ENCODE measurements around the gene CCDC71L. TPM values are rescaled to one million over a fixed set of nuclear protein-coding genes. Genes with fewer than 3 reads are reported as not detected.
"Not testable (repeated sequence)": the region's sequence is repeated elsewhere in the genome, so short reads cannot be mapped to it uniquely, and the experiment has no call there.

Gene CCDC71L
- total and polyA plus RNA-seq, 2 donors (not counting 1 experiment from before 2014, with no cell fraction given), result 11.7 to 29.5 TPM

DNA sequence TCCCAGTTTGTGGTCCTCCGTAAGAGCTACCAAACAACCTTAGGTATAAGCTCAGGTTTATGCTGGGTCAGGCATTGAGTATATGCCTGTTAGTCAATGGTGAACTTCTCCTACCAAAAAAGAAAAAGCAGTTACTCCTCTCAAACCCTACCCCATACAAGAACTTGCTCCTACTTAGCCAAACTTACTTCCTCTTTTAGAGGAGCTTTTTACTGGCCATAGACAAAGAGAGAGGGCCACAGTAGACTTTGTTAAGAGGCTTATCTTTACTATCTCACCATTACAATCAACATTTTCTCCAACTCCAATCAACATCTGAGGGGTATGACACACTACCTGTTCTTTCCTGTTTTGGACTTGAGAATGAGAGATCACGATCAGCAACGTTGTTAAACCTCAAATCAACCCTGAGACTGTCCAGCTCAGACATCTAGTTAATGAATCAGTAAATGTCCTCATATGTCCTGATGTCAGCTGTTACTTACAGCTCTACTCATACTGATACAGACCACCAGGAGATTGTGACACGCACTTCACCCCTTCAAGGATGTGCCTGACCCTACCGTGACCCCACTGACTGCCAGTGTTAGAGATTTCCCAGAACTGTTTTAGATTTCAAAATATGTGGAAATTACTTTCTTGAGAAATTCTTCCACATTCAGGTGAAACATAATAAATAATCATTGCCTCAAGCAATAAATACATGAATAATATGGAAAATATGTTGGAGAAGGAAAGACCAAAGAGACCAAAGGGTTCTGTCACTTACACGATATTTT lies 18.4 kb upstream of the CCDC71L start:
- ChIA-PET CTCF (interaction anchor here (1.0 to 3.7 kb wide), 5 partner anchors 15 to 58 kb away, joined by 3 to 19 read pairs (median 5); partner anchors contain the start of gene CCDC71L), POLR2A (interaction anchor here (0.7 kb wide), 1 partner anchor 39 kb away, joined by 3 read pairs; no protein-coding TSS in a partner anchor)
- H3K4me2 ChIP-seq (replicated peaks; ENCODE audit: low read depth, low read length, poor library complexity, severe bottlenecking), result no peak overlapping the region
- no peaks in the 10 kb centered on the region for H3K9me3 ChIP-seq (ENCODE audit: control extremely low read depth in 1 of 3, control insufficient read depth in 2 of 3, insufficient read depth in 1 of 3, low read length in 2 of 3)
- intact Hi-C loops (cut with micrococcal nuclease), result no loop called here
- no CpG with 5 or more reads among the region's 6 CpGs for WGBS (ENCODE audit: insufficient coverage)
- H3K4me1 ChIP-seq (ENCODE audit: control insufficient read depth in 2 of 2, insufficient read depth in 2 of 2, low read length in 2 of 2), result no peaks in the 10 kb centered on the region
- H3K27ac Mint-ChIP-seq, result no peak overlapping the region
- H3K27me3 Mint-ChIP-seq, result no peaks in the 10 kb centered on the region
- peak; percentile 49 for ATAC-seq (ENCODE audit: low read depth)
- no peak overlapping the region for H3K9ac ChIP-seq (ENCODE audit: low read length)
- no peak overlapping the region for H3K4me3 Mint-ChIP-seq
- no peaks in the 10 kb centered on the region for H3K9me3 Mint-ChIP-seq (ENCODE audit: insufficient read depth)
- TF ChIP-seq EZH2 (IDR thresholded peaks at IDR 0.05; ENCODE audit: borderline replicate concordance, insufficient read depth, low read depth, low read length, poor library complexity, severe bottlenecking), result no peak
- TF ChIP-seq, protein P1, sequence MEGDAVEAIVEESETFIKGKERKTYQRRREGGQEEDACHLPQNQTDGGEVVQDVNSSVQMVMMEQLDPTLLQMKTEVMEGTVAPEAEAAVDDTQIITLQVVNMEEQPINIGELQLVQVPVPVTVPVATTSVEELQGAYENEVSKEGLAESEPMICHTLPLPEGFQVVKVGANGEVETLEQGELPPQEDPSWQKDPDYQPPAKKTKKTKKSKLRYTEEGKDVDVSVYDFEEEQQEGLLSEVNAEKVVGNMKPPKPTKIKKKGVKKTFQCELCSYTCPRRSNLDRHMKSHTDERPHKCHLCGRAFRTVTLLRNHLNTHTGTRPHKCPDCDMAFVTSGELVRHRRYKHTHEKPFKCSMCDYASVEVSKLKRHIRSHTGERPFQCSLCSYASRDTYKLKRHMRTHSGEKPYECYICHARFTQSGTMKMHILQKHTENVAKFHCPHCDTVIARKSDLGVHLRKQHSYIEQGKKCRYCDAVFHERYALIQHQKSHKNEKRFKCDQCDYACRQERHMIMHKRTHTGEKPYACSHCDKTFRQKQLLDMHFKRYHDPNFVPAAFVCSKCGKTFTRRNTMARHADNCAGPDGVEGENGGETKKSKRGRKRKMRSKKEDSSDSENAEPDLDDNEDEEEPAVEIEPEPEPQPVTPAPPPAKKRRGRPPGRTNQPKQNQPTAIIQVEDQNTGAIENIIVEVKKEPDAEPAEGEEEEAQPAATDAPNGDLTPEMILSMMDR (IDR thresholded peaks at IDR 0.05), result no peak
- no peak overlapping the region for H2AFZ ChIP-seq (ENCODE audit: insufficient read depth, low read depth, low read length, poor library complexity, severe bottlenecking)
- H3K4me3 ChIP-seq (ENCODE audit: control extremely low read depth in 1 of 5, extremely low read depth in 1 of 5, insufficient read depth in 1 of 5, low read depth in 2 of 5, low read length in 4 of 5), result no peak overlapping the region
- peaks cover 9% of the 10 kb centered on the region for H3K4me1 Mint-ChIP-seq
- H3K27ac ChIP-seq (ENCODE audit: low read length in 2 of 2), result no peak overlapping the region
- no peaks in the 10 kb centered on the region for H4K20me1 ChIP-seq (ENCODE audit: control insufficient read depth, insufficient read depth, low read length, poor library complexity, severe bottlenecking)
- no peaks in the 10 kb centered on the region for H3K79me2 ChIP-seq (ENCODE audit: control insufficient read depth, insufficient read depth, low read length)
- no peaks in the 10 kb centered on the region for H3K27me3 ChIP-seq (replicated peaks in 1 of 4; ENCODE audit: control extremely low read depth in 1 of 4, control insufficient read depth in 3 of 4, insufficient read depth in 4 of 4, low read length in 3 of 4)
- DNase-seq, result peak; percentile 23
- no peaks in the 10 kb centered on the region for H3K36me3 ChIP-seq (replicated peaks in 1 of 2; ENCODE audit: control extremely low read depth in 1 of 2, control insufficient read depth in 1 of 2, extremely low read depth in 1 of 2, insufficient read depth in 2 of 2, low read length in 1 of 2)

DNA sequence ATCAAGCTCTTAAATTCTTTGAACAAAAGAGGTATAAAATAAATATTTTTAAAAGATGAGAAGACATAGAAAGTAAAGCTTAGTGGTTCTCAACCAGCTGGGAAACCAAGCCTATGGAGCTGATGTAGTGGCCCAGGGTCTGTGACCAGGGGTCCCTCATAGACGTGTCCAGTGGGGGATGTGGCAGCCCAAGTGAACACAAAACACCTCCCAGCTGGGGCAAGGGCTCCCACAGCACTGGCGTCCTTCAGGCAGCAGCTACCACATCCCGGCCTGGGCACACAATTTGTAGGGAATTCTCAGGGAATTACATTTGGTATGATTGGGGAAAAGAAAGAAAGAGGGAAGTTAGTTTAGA lies 17.8 kb upstream of the CCDC71L start:
- no peak overlapping the region for H3K4me2 ChIP-seq (replicated peaks; ENCODE audit: low read depth, low read length, poor library complexity, severe bottlenecking)
- ATAC-seq (ENCODE audit: low read depth) (no peak), DNase-seq (no peak)
- Mint-ChIP-seq H3K9me3 (ENCODE audit: insufficient read depth) (no peaks in the 10 kb centered on the region), H3K27me3 (no peaks in the 10 kb centered on the region), H3K4me1 (peaks cover 9% of the 10 kb centered on the region), H3K27ac (peak overlapping the region; percentile 41), H3K4me3 (no peak overlapping the region)
- H3K27ac ChIP-seq (ENCODE audit: low read length in 2 of 2), result no peak overlapping the region
- no peak for TF ChIP-seq EZH2 (IDR thresholded peaks at IDR 0.05; ENCODE audit: borderline replicate concordance, insufficient read depth, low read depth, low read length, poor library complexity, severe bottlenecking)
- TF ChIP-seq, protein P1 (IDR thresholded peaks at IDR 0.05), result no peak
- H3K27me3 ChIP-seq (replicated peaks in 1 of 4; ENCODE audit: control extremely low read depth in 1 of 4, control insufficient read depth in 3 of 4, insufficient read depth in 4 of 4, low read length in 3 of 4), result no peaks in the 10 kb centered on the region
- no peak overlapping the region for H3K4me3 ChIP-seq (ENCODE audit: control extremely low read depth in 1 of 5, extremely low read depth in 1 of 5, insufficient read depth in 1 of 5, low read depth in 2 of 5, low read length in 4 of 5)
- intact Hi-C loops (cut with micrococcal nuclease), result no loop called here
- H3K4me1 ChIP-seq (ENCODE audit: control insufficient read depth in 2 of 2, insufficient read depth in 2 of 2, low read length in 2 of 2), result no peaks in the 10 kb centered on the region
- no peak overlapping the region for H3K9ac ChIP-seq (ENCODE audit: low read length)
- H3K79me2 ChIP-seq (ENCODE audit: control insufficient read depth, insufficient read depth, low read length), result no peaks in the 10 kb centered on the region
- H3K36me3 ChIP-seq (replicated peaks in 1 of 2; ENCODE audit: control extremely low read depth in 1 of 2, control insufficient read depth in 1 of 2, extremely low read depth in 1 of 2, insufficient read depth in 2 of 2, low read length in 1 of 2), result no peaks in the 10 kb centered on the region
- H4K20me1 ChIP-seq (ENCODE audit: control insufficient read depth, insufficient read depth, low read length, poor library complexity, severe bottlenecking), result no peaks in the 10 kb centered on the region
- CTCF ChIA-PET, result interaction anchor here (1.0 to 3.7 kb wide), 5 partner anchors 15 to 58 kb away, joined by 3 to 19 read pairs (median 5); partner anchors contain the start of gene CCDC71L
- 80% methylated on average over 1 of the region's 3 CpGs for WGBS (ENCODE audit: insufficient coverage)
- no peaks in the 10 kb centered on the region for H3K9me3 ChIP-seq (ENCODE audit: control extremely low read depth in 1 of 3, control insufficient read depth in 2 of 3, insufficient read depth in 1 of 3, low read length in 2 of 3)
- POLR2A ChIA-PET, result interaction anchor here (0.7 kb wide), 1 partner anchor 39 kb away, joined by 3 read pairs; no protein-coding TSS in a partner anchor
- no peak overlapping the region for H2AFZ ChIP-seq (ENCODE audit: insufficient read depth, low read depth, low read length, poor library complexity, severe bottlenecking)

DNA sequence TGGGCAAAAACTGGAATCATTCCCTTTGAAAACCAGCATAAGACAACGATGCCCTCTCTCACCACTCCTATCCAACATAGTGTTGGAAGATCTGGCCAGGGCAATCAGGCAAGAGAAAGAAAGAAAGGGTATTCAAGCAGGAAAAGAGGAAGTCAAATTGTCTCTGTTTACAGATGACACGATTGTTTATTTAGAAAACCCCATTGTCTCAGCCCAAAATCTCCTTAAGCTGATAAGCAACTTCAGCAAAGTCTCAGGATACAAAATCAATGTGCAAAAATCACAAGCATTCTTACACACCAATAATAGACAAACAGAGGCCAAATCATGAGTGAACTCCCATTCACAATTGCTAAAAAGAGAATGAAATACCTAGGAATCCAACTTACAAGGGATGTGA lies 15.5 kb upstream of the CCDC71L start:
- H3K27ac Mint-ChIP-seq; H3K9ac ChIP-seq (ENCODE audit: low read length); H4K20me1 ChIP-seq (ENCODE audit: control insufficient read depth, insufficient read depth, low read length, poor library complexity, severe bottlenecking); H3K4me1 Mint-ChIP-seq; POLR2A ChIA-PET; H3K4me3 Mint-ChIP-seq; H3K9me3 Mint-ChIP-seq (ENCODE audit: insufficient read depth); H3K9me3 ChIP-seq (ENCODE audit: control extremely low read depth in 1 of 3, control insufficient read depth in 2 of 3, insufficient read depth in 1 of 3, low read length in 2 of 3); intact Hi-C loops (cut with micrococcal nuclease); DNase-seq; H3K4me2 ChIP-seq (replicated peaks; ENCODE audit: low read depth, low read length, poor library complexity, severe bottlenecking); H3K27me3 Mint-ChIP-seq; H3K27ac ChIP-seq (ENCODE audit: low read length in 2 of 2); H3K36me3 ChIP-seq (replicated peaks in 1 of 2; ENCODE audit: control extremely low read depth in 1 of 2, control insufficient read depth in 1 of 2, extremely low read depth in 1 of 2, insufficient read depth in 2 of 2, low read length in 1 of 2); H3K27me3 ChIP-seq (replicated peaks in 1 of 4; ENCODE audit: control extremely low read depth in 1 of 4, control insufficient read depth in 3 of 4, insufficient read depth in 4 of 4, low read length in 3 of 4); H3K4me1 ChIP-seq (ENCODE audit: control insufficient read depth in 2 of 2, insufficient read depth in 2 of 2, low read length in 2 of 2); H2AFZ ChIP-seq (ENCODE audit: insufficient read depth, low read depth, low read length, poor library complexity, severe bottlenecking); ATAC-seq (ENCODE audit: low read depth); H3K79me2 ChIP-seq (ENCODE audit: control insufficient read depth, insufficient read depth, low read length); H3K4me3 ChIP-seq (ENCODE audit: control extremely low read depth in 1 of 5, extremely low read depth in 1 of 5, insufficient read depth in 1 of 5, low read depth in 2 of 5, low read length in 4 of 5): not testable (repeated sequence)
- no CpG with 5 or more reads among the region's 2 CpGs for WGBS (ENCODE audit: insufficient coverage)
- CTCF ChIA-PET, result interaction anchor here (1.4 kb wide), 1 partner anchor 60 kb away, joined by 3 read pairs; no protein-coding TSS in a partner anchor
